DLD1 (cell line): ENCODE data around the gene ENDOG.
"Not testable (repeated sequence)": the region's sequence is repeated elsewhere in the genome, so short reads cannot be mapped to it uniquely, and the experiment has no call there.

Source experiments
- in situ Hi-C: cut with HindIII; loops from 2 replicates; pipeline ENCODE4 v1.10.0; 2017; ENCODE audit warnings: low sequenced_read_pairs

ENDOG gene

DNA sequence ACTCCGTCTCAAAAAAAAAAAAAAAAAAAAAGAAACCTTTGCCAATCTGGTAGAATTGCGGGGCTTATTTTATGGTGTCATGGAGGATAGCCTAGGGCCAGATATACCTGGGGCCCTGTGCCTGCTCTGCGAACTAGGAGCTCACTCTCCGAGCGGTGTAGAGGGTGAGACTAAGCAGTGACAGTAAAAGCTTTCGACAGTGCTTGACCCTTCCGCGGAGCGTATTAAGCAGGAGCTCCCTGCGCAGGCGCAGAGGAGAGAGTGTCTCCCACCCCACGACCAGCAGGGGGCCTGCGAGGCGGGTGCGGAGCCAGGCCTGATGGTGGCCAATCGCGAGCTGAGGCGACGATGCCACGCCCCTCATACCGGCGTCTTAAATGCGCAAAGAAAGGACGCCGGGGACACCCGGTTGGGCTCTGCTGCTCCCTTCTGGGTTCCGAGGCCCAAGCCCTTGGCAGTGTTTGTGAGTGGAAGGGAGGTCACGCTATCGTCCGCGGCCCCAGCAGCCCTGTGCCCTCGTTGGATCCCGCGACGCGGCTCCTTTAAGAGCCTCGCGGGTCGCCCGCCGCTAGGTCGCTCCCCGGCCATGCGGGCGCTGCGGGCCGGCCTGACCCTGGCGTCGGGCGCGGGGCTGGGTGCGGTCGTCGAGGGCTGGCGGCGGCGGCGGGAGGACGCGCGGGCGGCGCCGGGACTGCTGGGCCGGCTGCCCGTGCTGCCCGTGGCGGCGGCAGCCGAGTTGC, at the start of gene ENDOG:
ENDOG (plus strand) TSS at position 402 of the 740 bp plus-strand sequence; CDS start at position 587, 185 bp downstream.
- in situ Hi-C loops, result loop anchor here (10.0 kb wide), 1 partner anchor 47 kb away; no protein-coding TSS in a partner anchor

DNA sequence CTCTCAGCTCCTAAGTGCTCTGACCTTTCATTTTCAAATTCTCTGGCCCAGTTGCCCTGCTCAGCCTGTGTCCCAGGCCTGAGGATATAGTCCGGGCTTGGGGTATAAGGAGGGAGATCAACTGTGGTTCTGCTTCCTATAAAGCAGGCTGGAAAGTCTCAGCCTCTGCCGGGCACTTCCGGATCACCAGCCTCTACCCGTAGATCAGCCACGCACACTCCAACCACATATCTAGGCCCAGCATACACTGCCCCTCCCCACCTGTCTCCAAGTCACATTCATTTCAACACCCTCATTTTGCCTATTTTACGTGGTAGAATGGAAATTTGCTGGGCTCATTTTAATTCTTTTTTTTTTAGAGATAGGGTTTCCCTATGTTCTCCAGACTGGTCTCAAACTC, 49.7 kb upstream of the ENDOG start:
- in situ Hi-C loops, result no loop called here

DNA sequence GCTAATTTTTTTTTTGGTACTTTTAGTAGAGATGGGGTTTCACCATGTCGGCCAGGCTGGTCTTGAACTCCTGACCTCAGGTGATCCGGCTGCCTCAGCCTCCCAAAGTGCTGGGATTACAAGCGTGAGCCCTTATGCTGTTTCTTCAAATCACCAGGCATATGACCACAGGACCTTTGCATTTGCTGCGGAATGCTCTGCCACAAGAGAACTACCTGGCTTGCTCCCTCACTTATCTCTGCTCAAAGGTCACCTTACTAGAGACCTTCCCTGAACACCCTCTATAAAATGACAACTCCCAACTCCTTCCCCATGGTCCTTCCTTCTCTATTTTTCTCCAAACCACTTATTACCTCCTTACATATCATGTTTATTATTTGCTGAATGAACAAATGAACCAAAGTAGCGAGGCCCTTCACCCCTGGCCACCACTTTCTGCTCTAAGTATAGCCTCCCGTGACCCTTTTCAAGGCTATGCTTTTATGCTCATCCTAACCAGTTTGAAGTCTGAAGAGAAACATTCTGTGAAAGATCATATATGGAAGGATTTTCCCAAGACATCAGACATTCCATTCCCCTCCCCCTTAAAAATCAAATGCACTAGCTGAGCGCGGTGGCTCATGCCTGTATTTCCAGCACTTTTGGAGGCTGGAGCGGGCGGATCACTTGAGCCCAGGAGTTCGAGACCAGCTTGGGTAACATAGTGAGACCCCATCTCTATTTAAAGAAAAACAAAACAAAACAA, 47.8 kb upstream of the ENDOG start:
- in situ Hi-C loops, result no loop called here

DNA sequence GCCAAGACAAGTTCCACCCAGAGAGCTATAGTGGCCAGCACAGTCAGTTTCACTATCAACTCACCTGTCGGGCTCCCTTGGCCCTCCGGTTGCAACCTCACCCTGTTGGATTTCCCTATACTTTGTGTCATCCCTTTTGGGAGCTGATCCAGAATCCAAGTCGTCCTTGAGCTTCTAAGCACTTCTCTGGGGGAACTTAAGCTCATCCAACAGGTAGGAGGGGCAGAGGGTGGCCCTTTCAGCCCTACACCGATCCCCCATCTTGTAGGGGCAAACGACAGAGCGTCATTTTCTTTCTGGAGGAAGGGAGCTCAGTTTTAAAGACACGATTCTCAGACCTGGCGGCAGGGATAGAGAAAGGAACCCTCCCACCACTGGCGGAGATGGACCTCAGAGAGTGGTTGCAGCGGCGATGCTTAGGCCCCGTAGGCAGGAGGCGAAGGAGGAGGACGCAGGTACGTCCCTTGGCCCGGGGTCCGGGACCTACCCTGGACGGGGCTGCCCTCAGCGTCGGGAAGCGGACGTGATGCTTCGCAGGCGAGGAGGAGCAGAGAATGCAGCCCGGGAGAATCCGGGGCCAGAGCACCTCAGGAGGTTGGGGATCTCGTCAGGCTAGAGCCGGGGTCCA, 47.1 kb upstream of the ENDOG start:
- in situ Hi-C loops, result no loop called here

DNA sequence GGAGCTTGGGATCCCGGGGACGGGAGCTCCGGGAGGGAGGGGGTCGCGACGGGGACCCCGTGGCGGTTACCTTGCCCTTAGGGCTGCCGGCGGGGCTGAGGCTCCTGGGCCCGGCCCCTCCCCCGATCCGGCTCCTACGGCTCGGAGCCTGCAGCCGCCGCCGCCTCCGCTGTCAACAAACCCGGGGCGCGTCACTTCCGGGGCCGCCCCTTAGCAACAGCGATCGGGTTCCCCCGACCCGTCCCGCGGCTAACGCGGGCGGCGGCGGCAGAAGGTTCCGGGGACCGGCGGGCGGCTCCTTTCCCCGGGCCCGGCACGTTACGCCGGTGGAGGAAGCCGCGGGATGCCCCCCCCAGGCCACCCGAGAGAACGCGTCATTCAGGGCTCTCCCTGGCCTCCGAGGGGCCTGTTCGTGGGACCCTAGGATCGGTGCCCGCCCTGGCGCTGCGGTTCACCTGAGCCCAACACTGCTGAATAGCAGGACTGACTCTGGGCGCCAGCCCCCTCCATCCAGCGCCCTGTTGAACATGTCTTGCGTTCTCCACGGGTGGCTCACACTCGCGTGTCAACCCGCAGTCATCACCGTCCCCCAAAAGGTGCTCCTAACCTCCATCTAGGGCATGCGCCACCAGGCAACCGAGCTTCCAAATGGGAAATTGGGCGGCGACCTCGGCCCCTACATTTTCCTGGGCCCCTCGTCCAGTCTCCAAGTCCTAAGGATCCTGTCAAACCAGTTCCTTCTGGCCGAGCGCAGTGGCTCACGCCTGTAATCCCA, 46.4 kb upstream of the ENDOG start, which contains the start of gene ZER1:
ZER1 (minus strand) TSS at position 183 of the 775 bp plus-strand sequence. CDS start 16,362 bp downstream, outside the sequence.
- in situ Hi-C loops, result no loop called here

DNA sequence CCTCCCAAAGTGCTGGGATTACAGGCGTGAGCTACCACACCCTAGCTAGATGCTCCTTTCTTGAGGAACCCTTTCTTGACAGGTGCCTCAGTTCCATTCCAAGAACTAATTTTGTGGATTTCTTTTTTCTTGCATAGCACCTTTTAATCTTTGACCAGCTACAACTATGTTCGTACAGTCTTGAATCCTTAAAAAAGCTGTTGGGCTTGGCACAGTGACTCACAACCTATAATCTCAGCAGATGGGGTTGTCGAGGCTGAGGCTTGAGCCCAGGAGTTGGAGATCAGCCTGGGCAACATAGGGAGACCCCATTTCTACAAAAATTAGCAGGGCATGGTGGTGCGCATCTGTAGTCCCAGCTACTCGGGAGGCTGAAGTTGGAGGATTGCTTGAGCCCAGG, 45.3 kb upstream of the ENDOG start:
- in situ Hi-C loops, result no loop called here

DNA sequence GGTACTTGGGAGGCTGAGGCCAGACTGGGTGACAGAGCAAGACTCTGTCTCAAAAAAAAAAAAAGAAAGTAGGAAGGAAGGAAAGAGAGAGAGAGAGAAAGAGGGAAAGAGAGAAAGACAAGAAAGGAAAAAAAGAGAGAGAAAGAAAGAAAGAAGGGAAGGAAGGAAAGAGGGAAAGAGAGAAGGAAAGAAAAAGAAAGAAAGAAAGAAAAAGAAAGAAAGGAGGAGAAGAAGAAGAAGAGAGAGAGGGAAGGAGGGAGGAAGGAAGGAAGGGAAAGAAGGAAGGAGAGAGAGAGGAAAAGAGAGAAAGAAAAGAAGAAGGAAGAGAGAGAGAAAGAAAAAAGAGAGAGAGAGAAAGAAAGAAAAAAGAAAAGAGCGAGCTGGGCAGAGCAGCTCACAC, 43.5 kb upstream of the ENDOG start:
- in situ Hi-C loops, result no loop called here

DNA sequence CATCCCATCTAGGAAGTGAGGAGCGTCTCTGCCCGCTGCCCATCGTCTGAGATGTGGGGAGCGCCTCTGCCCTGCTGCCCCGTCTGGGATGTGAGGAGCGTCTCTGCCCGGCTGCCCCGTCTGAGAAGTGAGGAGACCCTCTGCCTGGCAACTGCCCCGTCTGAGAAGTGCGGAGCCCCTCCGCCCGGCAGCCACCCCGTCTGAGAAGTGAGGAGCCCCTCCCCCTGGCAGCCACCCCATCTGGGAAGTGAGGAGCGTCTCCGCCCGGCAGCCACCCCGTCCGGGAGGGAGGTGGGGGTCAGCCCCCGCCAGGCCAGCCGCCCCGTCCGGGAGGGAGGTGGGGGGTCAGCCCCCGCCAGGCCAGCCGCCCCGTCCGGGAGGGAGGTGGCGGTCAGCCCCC, 38.2 kb upstream of the ENDOG start:
- in situ Hi-C loops, result not testable (repeated sequence)

DNA sequence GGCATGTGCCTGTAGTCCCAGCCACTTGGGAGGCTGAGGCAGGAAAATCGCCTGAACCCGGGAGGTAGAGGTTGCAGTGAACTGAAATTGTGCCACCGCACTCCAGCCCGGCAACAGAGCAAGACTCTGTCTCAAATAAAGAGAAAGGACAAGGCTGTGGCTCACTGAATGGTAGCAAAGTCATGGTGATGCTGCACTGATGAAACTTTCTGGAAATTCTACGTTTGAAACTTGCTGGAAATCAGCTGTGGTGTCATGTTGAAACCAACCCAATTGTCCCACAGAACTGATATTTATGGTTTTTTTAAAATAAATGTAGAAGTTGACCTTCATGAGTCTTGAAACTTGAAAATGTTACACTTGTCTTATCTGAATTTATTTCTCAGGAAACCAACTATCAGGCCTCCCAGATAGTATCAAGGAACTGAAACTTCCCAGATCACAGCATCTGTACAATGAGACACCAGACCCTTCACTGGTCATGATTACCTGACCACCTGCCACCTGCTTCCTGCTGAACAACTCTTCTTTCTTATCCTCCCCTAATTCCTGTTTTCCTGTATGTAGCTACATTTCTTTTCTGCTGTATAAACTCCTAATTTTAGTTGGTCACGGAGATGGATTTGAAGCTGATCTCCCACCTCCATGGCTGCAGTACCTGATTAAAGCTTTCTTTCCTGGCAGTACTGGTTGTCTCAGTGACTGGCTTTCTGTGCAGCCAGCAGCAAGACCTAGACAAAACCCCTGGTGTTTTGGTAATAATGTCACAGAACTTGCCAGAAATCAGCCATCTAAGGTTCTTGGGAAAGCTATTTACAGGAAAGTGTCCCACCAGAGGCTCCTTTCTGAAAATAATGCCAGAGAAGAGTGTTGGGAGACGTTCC, 36.9 kb upstream of the ENDOG start:
- in situ Hi-C loops, result no loop called here

DNA sequence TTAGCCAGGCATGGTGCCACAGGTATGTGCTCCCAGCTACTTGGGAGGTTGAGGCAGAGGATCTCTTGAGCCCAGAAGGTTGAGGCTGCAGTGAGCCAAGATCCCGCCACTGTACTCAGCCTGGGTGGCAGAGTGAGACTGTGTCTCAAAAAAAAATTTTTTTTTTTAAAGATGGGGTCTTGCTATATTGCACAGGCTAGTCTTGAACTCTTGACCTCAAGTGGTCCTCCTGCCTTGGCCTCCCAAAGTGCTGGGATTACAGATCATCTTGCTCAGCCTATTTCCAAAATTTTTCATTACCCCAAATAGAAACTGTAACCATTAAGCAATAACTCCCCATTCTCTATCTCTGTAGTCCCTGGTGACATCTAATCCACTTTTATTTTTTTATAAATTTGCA, 35.6 kb upstream of the ENDOG start:
- in situ Hi-C loops, result no loop called here

DNA sequence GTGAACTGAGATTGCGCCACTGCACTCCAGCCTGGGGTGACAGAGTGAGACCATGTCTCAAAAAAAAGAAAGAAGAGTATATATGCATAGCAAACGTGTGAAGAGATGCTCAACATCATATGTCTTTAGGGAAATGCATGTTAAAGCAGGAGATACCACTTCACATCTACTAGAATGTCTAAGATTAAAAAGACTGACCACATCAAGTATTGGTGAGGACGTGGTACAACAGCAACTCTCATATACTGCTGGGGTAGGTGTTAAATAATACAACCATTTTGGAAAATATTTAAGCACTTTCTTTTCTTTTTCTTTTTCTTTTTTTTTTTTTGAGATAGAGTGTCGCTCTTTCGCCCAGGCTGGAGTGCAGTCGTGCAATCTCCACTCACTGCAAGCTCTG, 32.9 kb upstream of the ENDOG start:
- in situ Hi-C loops, result no loop called here

DNA sequence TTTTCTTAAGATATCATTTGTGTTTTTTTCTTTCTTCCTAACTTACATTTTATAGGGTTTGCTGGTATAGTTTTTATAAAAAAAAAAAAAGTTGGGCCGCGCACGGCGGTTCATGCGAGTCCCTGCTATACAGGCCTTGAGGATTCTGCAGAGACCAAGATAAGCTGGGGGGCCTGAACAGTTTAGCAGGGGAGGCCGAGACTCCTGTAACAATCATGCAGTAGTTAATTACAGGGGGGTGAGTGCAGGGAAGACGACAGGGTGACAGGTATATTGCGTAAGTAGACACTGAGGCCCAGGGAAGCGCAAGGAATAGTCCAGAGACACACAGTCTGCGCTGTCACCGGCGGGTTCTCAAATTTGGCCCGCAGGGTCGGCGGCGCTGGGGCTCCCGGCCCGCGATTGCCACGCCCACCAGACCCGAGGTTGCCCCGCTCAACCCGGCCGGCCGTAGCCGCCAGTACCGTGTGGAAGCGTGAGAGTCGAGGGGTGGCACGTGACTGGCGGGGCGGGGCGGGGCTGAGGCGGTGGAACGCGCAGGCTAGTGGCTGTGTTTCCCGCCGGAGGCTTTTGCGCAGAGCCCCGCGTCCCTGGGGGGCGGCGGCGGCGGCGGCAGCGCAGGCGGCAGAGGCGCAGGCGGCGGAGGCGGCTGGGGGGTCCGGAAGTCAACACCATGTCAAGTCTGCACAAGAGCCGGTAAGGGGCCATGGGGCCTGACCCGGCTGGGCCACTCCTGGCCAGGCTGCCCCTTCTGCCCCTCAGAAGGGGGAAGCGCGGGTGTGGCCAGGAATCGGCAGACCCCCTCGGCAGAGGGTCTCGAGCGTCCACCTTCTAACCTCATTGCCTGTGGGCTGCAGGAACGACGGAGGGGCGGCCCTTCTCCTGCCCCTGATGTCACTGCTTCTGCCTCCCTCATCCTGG, 31.4 kb upstream of the ENDOG start, which contains the start of gene TBC1D13:
TBC1D13 (plus strand) TSS at position 573 of the 921 bp plus-strand sequence; CDS start at position 674, 101 bp downstream.
- in situ Hi-C loops, result no loop called here

DNA sequence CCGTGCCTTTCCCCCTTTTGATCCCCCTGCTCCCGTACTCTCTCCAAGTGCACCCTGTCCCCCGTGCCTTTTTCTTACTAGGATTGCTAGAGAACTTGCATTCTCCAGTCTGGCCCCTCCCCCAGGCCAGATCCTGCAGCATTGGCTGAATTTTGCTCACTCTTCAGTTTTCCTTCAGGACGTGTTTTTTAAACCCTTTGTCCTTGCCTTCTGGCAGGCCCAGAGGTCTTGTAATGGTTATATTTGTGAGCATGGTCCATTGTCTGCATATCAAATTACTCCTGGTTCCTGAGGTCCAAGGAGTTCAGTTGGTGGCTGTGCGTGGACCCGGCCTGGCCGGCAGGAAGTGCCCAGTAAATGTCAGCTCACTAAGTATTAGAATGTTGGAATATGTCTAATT, 30.6 kb upstream of the ENDOG start:
- in situ Hi-C loops, result no loop called here

DNA sequence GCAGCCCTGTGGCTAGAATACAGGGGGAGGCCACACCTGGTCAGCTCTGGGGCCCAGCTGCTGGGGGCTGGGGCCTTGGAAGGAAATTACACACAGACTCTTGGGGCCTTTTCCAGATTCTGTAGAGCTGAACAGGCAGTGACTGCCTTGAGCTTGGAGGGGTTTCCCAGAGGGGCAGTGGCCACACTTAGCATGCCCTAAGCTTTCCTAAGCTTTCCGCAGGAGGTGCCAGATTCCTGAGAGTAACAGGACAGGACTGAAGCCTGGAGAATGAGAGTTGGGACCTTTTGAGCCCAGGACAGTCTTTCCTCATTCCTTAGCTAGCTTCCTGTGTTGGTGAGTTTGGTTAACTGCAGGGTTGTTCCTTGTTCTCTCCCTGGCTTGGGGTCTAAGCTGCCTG, 29.9 kb upstream of the ENDOG start:
- in situ Hi-C loops, result no loop called here

DNA sequence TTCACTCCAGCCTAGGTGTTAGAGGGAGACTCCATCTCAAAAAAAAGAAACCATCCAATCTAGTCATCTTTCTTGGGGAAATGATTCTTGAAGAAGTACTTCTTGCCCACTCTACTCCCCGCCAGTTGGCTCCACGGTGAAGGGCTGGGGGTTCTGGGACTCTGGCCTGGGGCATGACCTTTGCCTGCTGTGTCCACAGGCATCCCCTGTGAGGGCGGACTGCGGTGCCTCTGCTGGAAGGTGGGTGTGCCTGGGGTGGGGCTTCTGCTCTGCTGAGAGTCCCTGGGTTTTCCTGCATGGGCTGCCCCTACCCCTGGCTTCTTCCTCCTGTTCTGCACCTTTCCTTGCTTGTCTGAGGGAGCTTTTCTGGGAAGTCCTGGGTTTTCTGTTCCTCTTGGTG, 27.8 kb upstream of the ENDOG start:
- in situ Hi-C loops, result no loop called here

DNA sequence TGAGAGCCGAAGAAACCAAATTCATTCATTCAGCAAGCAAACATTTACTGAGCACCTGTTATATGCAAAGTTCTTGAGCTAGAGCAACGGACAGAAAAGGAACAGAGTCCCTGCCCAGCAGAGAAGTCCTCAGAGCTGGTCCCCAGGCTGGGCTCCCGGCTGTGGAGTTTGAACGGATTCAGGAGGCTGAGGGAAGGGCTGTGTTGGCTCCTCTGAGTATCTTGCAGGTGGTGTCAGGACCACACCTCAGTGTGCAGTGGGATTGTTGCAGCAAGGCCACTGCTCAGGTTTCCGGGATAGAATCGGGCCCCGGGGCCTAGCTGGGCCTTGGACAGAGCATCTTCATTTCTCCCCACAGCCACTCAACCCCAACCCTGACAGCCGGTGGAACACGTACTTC, 26.2 kb upstream of the ENDOG start:
- in situ Hi-C loops, result no loop called here

DNA sequence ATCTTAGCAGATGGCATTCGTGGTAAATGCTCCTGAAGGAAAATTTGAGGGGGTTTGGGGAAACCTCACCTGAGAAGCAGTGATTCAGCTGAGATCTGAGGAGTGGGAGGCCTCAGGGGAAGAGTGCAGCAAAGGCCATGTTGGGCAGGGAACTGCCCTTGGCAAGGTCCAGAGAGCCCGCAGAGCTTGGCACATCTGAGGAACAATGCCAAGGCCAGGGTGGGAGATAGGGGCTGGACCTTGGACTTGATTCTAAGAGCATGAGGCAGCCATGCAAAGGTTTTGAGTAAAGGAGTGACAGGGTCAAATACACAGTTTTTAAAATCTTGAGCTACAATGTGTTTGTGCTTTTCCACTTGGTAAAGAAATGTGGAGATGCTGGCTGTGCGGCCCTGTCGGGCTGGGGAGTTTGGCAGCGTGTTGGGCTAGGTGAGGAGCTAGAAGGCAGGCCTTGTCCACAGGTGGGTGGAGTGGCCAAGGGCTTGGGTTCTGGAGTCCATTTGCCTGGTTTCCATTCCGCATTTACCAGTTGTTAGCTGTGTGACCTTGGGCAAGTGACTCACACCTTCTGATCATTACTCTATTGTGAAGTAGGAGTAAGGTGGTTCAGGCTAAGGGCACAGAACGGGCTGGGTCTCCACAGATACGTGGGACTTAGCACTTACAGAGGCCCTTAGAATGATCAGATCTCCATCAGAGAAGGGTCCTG, 25.2 kb upstream of the ENDOG start:
- in situ Hi-C loops, result no loop called here

DNA sequence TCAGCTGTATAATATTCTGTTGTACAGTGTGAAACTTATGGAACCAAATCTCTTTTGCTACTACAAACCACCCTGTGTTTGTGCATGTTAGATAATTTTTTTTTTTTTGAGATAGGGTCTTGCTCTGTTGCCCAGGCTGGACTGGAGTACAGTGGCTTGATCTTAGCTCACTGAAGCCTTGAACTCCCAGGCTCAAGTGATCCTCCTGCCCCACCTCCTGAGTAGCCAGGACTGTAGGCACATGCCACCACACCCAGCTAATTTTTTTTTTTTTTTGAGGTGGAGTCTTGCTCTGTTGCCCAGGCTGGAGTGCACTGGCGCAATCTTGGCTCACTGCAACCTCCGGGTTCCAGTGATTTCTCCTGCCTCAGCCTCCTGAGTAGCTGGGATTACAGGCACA, 23.3 kb upstream of the ENDOG start:
- in situ Hi-C loops, result not testable (repeated sequence)
